Right lobe of liver (tissue), 6 donors: Measurements from ENCODE around the gene ANKRD23. TPM values are rescaled to one million over a fixed set of nuclear protein-coding genes. Genes with fewer than 3 reads are reported as not detected.

Source experiments
- ATAC-seq, 4 donors: fragments of 200-7000 bp; cut with Tn5 transposase; one replicate each; pipeline ENCODE4 v1.9.1; 2020; ENCODE audit warnings: mild to moderate bottlenecking in 4 of 4, moderate library complexity in 4 of 4
- DNase-seq, 3 donors: peaks; one replicate each; pipeline ENCODE4 v3.0.0-alpha.2; 2020
- H3K27ac ChIP-seq, 3 donors: fragments of 200-600 bp; one replicate each; pipeline ENCODE4 v1.8.0; 2022
- H3K27me3 ChIP-seq, 2 donors: fragments of 200-600 bp; one replicate each; pipeline ENCODE4 v1.8.0; 2022
- H3K36me3 ChIP-seq, 4 donors: fragments of 200-600 bp; sonication (generic) in 1 of 4; one replicate each; pipeline versions ENCODE4 v1.5.1 to v1.8.0; 2017 to 2022; ENCODE audit warnings: control low read depth in 1 of 4
- H3K4me1 ChIP-seq, 4 donors: fragments of 200-600 bp; sonication (generic) in 1 of 4; one replicate each; pipeline versions ENCODE4 v1.5.1 to v1.8.0; 2017 to 2022; ENCODE audit warnings: control low read depth in 1 of 4
- H3K4me3 ChIP-seq, 3 donors: fragments of 200-600 bp; one replicate each; pipeline ENCODE4 v1.8.0; 2022
- H3K9me3 ChIP-seq, 4 donors: fragments of 200-600 bp; sonication (generic) in 1 of 4; one replicate each; pipeline versions ENCODE4 v1.5.1 to v1.8.0; 2017 to 2022; ENCODE audit warnings: control low read depth in 1 of 4
- POLR2A ChIP-seq: fragments of 450-650 bp; IDR thresholded peaks from one replicate; pipeline ENCODE4 v1.6.1; 2017; ENCODE audit warnings: antibody characterized with exemption, mild to moderate bottlenecking
- whole genome bisulfite sequencing: methylation state at CpG from one replicate; pipeline ENCODE4 v1.1.6; 2018; ENCODE audit warnings: low coverage, low lambda C conversion rate; ENCODE audit not compliant: insufficient coverage; ENCODE audit errors: missing lambda C conversion rate; 5-methylcytosine and 5-hydroxymethylcytosine counted together
- intact Hi-C, 2 donors: fragments of 100-400 bp; cut with DNase I; formaldehyde crosslinking; loops; one replicate each; pipeline versions ENCODE4 v1.11.2 to v1.14.1; 2022
- total RNA-seq, 6 experiments: library from RNA; depleted of rRNA in 2 of 6; stranded (reverse); fragments of >200 nt in 2 of 6; fragmentation: NEBNext Ultra II Directional in 3 of 6; extraction: Animal tissue kit (Norgen Biotek cat#: 25700) in 3 of 6; gene quantifications; one replicate each; pipeline versions ENCODE4 v1.1.0 to v1.2.4, GENCODE V29; 2016 to 2023
- TF ChIP-seq, protein P1 (sequence below), 4 donors: fragments of 200-600 bp in 3 of 4; fragments of 450-650 bp in 1 of 4; IDR thresholded peaks; one replicate each; pipeline versions ENCODE4 v1.5.1 to v1.8.0; 2016 to 2022; ENCODE audit warnings: antibody characterized with exemption in 4 of 4, mild to moderate bottlenecking in 2 of 4
- donor health status: DM: no; HTN: yes; CAD: no.
- donor health status: DM: no; HTN: no; CAD: no.
- donor health status: DM: no; HTN: no; CAD: no.
- donor health status: DM: no; HTN: yes; CAD: no.
- donor health status: DM: no; HTN: yes; CAD: no.

ANKRD23 gene
- total RNA-seq, 6 experiments from 2014 or later, result 0.98 to 4.0 (median 2.7) TPM

- TF ChIP-seq POLR2A, result no peak
- TF ChIP-seq, protein P1, sequence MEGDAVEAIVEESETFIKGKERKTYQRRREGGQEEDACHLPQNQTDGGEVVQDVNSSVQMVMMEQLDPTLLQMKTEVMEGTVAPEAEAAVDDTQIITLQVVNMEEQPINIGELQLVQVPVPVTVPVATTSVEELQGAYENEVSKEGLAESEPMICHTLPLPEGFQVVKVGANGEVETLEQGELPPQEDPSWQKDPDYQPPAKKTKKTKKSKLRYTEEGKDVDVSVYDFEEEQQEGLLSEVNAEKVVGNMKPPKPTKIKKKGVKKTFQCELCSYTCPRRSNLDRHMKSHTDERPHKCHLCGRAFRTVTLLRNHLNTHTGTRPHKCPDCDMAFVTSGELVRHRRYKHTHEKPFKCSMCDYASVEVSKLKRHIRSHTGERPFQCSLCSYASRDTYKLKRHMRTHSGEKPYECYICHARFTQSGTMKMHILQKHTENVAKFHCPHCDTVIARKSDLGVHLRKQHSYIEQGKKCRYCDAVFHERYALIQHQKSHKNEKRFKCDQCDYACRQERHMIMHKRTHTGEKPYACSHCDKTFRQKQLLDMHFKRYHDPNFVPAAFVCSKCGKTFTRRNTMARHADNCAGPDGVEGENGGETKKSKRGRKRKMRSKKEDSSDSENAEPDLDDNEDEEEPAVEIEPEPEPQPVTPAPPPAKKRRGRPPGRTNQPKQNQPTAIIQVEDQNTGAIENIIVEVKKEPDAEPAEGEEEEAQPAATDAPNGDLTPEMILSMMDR (IDR thresholded peaks at IDR 0.05), result no peak
- Histone ChIP-seq H3K27ac (no peak overlapping the region), H3K27me3 (no peaks in the 10 kb centered on the region), H3K4me1 (no peaks in the 10 kb centered on the region), H3K4me3 (no peak overlapping the region), H3K9me3 (no peaks in the 10 kb centered on the region), H3K36me3 (no peaks in the 10 kb centered on the region)
- no peak for DNase-seq
- WGBS, result 20% methylated on average over 1 of the region's 12 CpGs
- intact Hi-C loops, result no loop called here
- no peak for ATAC-seq
These were observed 38.4 kb upstream of the ANKRD23 start for GRCh38 chr2:96882230-96882629.

GRCh38 chr2:96881349-96882195 lies 37.8 kb upstream of the ANKRD23 start:
- H3K27ac ChIP-seq, result no peak overlapping the region
- no peaks in the 10 kb centered on the region for H3K36me3 ChIP-seq
- H3K9me3 ChIP-seq, result no peaks in the 10 kb centered on the region
- 63% methylated on average over 6 of the region's 10 CpGs for WGBS
- ATAC-seq (no peak), DNase-seq (no peak)
- H3K4me3 ChIP-seq, result no peak overlapping the region
- H3K4me1 ChIP-seq, result no peaks in the 10 kb centered on the region
- TF ChIP-seq, protein P1 (IDR thresholded peaks at IDR 0.05), result no peak
- TF ChIP-seq POLR2A, result no peak
- no peaks in the 10 kb centered on the region for H3K27me3 ChIP-seq
- intact Hi-C loops, result no loop called here

- Histone ChIP-seq H3K36me3 (no peaks in the 10 kb centered on the region), H3K9me3 (no peaks in the 10 kb centered on the region), H3K27ac (no peak overlapping the region), H3K4me1 (no peaks in the 10 kb centered on the region), H3K4me3 (no peak overlapping the region), H3K27me3 (no peaks in the 10 kb centered on the region)
- intact Hi-C loops, result no loop called here
- DNase-seq, result no peak
- WGBS, result 60% methylated on average over 1 of the region's 6 CpGs
- no peak for ATAC-seq
- no peak for TF ChIP-seq POLR2A
- TF ChIP-seq, protein P1 (IDR thresholded peaks at IDR 0.05), result no peak
These were observed 37.1 kb upstream of the ANKRD23 start for GRCh38 chr2:96880891-96881273.

DNA sequence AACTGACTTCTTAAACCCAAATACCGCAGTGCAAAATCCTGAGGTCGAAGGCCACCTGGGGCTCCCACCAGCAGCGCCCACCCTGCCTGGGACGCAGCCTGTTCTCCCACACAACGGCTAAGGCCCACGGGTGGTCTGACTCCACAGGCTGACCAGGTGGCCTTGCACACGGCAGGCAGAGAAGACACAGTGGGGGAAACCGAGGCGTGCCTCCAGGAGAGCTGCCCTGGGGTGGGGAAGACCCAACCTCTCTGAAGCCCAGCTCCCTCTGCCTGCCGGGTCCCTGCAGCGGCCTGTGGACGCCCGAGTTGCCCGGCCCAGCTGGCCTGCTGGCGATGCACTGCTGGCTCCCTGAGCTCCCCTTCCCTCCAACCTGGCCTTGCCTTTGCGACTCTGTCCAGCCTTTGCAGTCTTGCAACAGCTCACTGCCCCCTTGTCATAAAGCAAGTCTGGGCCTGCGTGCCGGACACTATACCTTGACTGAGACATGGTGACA lies 35.8 kb upstream of the ANKRD23 start:
- Histone ChIP-seq H3K9me3 (no peaks in the 10 kb centered on the region), H3K27ac (no peak overlapping the region), H3K27me3 (no peaks in the 10 kb centered on the region), H3K36me3 (no peaks in the 10 kb centered on the region), H3K4me1 (peaks cover 0 to 3% (median 0%) of the 10 kb centered on the region in 4 donors), H3K4me3 (no peak overlapping the region)
- intact Hi-C loops, result no loop called here
- ATAC-seq (no peak), DNase-seq (no peak)
- TF ChIP-seq POLR2A, result no peak
- TF ChIP-seq, protein P1 (IDR thresholded peaks at IDR 0.05), result no peak
- 100% methylated on average over 6 of the region's 18 CpGs for WGBS
